Heart left ventricle (tissue), 16 donors: ENCODE data around the gene RARS1. TPM values are rescaled to one million over a fixed set of nuclear protein-coding genes. Genes with fewer than 3 reads are reported as not detected.

Experiments
- ATAC-seq, 4 donors: fragments of 200-7000 bp; cut with Tn5 transposase; one replicate each; pipeline ENCODE4 v1.9.1; 2020 to 2022; ENCODE audit warnings: moderate library complexity in 4 of 4, mild to moderate bottlenecking in 3 of 4, moderate number of reproducible peaks in 1 of 4
- DNase-seq, 5 donors: peaks; one replicate each; pipeline ENCODE4 v3.0.0-alpha.2; 2020
- H3K27ac ChIP-seq, 12 donors: fragments of 200-600 bp; sonication (generic) in 4 of 12; one replicate each; pipeline versions ENCODE4 v1.5.0 to v1.8.0; 2016 to 2022; ENCODE audit warnings: mild to moderate bottlenecking in 2 of 12
- H3K27me3 ChIP-seq, 9 donors: fragments of 200-600 bp; sonication (generic) in 2 of 9; one replicate each; pipeline versions ENCODE4 v1.5.1 to v1.8.0; 2016 to 2022; ENCODE audit warnings: mild to moderate bottlenecking in 3 of 9
- H3K36me3 ChIP-seq, 9 donors: fragments of 200-600 bp; sonication (generic) in 2 of 9; one replicate each; pipeline versions ENCODE4 v1.5.0 to v1.8.0; 2018 to 2022; ENCODE audit warnings: mild to moderate bottlenecking in 2 of 9
- H3K4me1 ChIP-seq, 12 donors: fragments of 200-600 bp; sonication (generic) in 4 of 12; one replicate each; pipeline versions ENCODE4 v1.5.0 to v1.8.0; 2016 to 2022; ENCODE audit warnings: mild to moderate bottlenecking in 3 of 12
- H3K4me3 ChIP-seq, 12 donors: fragments of 200-600 bp; sonication (generic) in 4 of 12; one replicate each; pipeline versions ENCODE4 v1.5.0 to v1.8.0; 2017 to 2022; ENCODE audit warnings: mild to moderate bottlenecking in 9 of 12, moderate library complexity in 4 of 12
- H3K9me3 ChIP-seq, 12 donors: fragments of 200-600 bp; sonication (generic) in 4 of 12; one replicate each; pipeline versions ENCODE4 v1.5.0 to v1.8.0; 2016 to 2022; ENCODE audit warnings: mild to moderate bottlenecking in 1 of 12
- CTCF ChIP-seq, 12 donors: fragments of 200-600 bp; sonication (generic) in 4 of 12; IDR thresholded peaks; one replicate each; pipeline versions ENCODE4 v1.5.0 to v1.8.0; 2018 to 2022; ENCODE audit warnings: antibody characterized with exemption in 12 of 12, mild to moderate bottlenecking in 5 of 12
- POLR2A ChIP-seq, 2 donors: fragments of 450-650 bp; IDR thresholded peaks; one replicate each; pipeline ENCODE4 v1.6.1; 2017; ENCODE audit warnings: antibody characterized with exemption in 2 of 2, mild to moderate bottlenecking in 2 of 2, moderate library complexity in 2 of 2
- WGBS, 4 donors: extraction: QIAGEN DNeasy Blood & Tissue Kit in 2 of 4; methylation state at CpG; one replicate each; pipeline versions ENCODE4 v1.1.5 to v1.1.7; 2013 to 2018; 5-methylcytosine and 5-hydroxymethylcytosine counted together
- intact Hi-C, 10 donors: fragments of 100-400 bp; cut with DNase I; formaldehyde crosslinking; loops; one replicate each; pipeline versions ENCODE4 v1.11.1 to v1.14.2; 2022
- polyA plus RNA-seq, 2 donors: library from polyadenylated mRNA; stranded (reverse); fragments of 200-250 nt; gene quantifications; one replicate each; pipeline ENCODE4 v1.2.3, GENCODE V29; 2013
- total RNA-seq, 9 donors: library from RNA; depleted of rRNA in 2 of 9; stranded (reverse); fragments of >200 nt in 2 of 9; fragmentation: NEBNext Ultra II Directional in 3 of 9; extraction: Animal tissue kit (Norgen Biotek cat#: 25700) in 3 of 9; gene quantifications; one replicate each; pipeline versions ENCODE4 v1.1.0 to v1.2.4, GENCODE V29; 2016 to 2023
- donor health status: ischemic (EF 13 %, LVEDD 7.1; RV severe dilation, severe dysfunction).
- donor health status: healthy with polysubstance abuse.
- donor health status: DM: no; HTN: yes; CAD: no.
- donor health status: DM: no; HTN: no; CAD: no.
- donor health status: ischemic (EF 25% LVEDD 6.9; RV normal size, moderate dysfunction).
- donor health status: ischemic (EF 25% LVEDD 5.7; RV mildly dilated, moderate dysfunction).
- donor health status: healthy.
- donor health status: DM: yes; HTN: yes; CAD: no.
- donor health status: ischemic (EF 35%, LVEDD 5.7; RV mildly dilated, moderate dysfunction).
- donor health status: nonischemic (EF 11% LVEDD 7.7; RV severe dilation, severe dysfunction).
- donor health status: DM: yes; HTN: yes; CAD: no.
- donor health status: PGD.
- donor health status: ischemic (EF 29% LVEDD 5.4; RV normal size, mild dysfunction).
- donor health status: nonischemic (EF 23%, LVEDD 6.1; RV moderate dilation, normal function).

Gene RARS1
- total and polyA plus RNA-seq, 11 donors = 21.1 to 64.4 (median 48.6) TPM

DNA sequence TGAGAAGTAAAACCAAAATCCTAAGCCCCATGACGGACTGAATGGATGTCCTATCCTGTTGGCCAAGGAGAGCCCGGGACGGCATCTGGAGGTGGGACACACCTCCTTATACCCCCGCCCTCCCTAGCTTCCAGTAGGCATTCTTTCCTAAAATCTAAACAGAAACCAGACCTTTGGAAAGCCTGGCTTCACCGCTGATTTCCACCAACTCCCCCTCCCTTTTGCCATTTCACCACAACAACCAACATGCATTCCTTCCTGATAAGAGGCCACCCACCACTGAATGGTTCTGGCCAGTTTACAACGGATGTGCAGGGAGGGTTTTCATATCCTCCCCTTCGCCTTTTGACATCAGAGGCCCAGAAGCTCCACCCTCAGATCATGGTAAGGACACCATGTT lies 9.2 kb upstream of the RARS1 start:
- Histone ChIP-seq H3K4me3 (no peak overlapping the region), H3K27ac (no peak overlapping the region), H3K27me3 (no peaks in the 10 kb centered on the region), H3K36me3 (no peaks in the 10 kb centered on the region), H3K4me1 (no peaks in the 10 kb centered on the region), H3K9me3 (no peaks in the 10 kb centered on the region)
- DNase-seq = no peak
- intact Hi-C loops = no loop called here
- WGBS, 4 donors = 37 to 44% (median 42%) methylated on average over 7 of the region's 7 CpGs
- no peak for ATAC-seq
- TF ChIP-seq POLR2A (IDR thresholded peaks at IDR 0.05) (no peak), CTCF (IDR thresholded peaks at IDR 0.05) (no peak)

DNA sequence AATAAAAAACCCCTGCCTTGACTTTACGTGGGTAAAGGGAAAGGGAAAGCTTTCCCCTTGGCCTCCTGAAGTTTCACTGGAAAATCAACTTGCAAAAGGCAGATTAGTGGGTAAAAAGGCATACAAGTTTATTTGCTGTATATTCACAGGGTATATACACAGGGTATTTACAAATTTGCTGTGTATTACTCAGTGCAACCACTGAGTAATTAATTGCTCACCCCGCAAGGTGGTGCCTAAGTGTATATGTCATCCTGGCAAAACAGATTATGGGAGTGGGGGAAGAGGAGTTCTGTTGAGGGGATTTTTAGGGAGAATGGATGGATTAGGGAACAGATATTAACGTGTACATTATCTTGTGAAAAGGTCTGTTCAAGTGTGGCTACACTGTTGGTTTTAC lies 7.1 kb upstream of the RARS1 start:
- no peak for TF ChIP-seq CTCF (IDR thresholded peaks at IDR 0.05)
- no peak for TF ChIP-seq POLR2A (IDR thresholded peaks at IDR 0.05)
- ATAC-seq (no peak), DNase-seq (no peak)
- WGBS, 4 donors = 75 to 82% (median 79%) methylated on average over 3 of the region's 3 CpGs
- H3K27ac ChIP-seq = no peak overlapping the region
- H3K4me3 ChIP-seq = no peak overlapping the region
- H3K9me3 ChIP-seq = no peaks in the 10 kb centered on the region
- intact Hi-C loops = no loop called here
- H3K36me3 ChIP-seq = no peaks in the 10 kb centered on the region
- H3K4me1 ChIP-seq = no peaks in the 10 kb centered on the region
- H3K27me3 ChIP-seq = no peaks in the 10 kb centered on the region

DNA sequence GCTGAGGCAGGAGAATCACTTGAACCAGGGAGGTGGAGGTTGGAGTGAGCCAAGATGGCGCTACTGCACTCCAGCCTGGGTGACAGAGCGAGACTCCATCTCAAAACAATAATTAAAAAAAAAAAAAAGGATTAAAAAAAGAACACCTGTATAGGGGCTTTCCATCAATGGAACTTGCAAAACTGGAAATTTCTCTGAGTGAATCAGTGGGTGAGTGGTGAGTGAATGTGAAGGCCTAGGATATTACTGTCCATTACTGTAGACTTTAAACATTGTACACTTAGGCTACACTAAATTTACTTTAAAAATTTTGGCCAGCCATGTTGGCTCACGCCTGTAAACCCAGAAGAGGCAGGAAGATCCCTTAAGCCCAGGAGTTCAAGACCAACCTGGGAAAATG lies 5.7 kb upstream of the RARS1 start:
- 80 to 89% (median 87%) methylated on average over 3 of the region's 3 CpGs for WGBS, 4 donors
- intact Hi-C loops = loop anchor here in 2 of 10 donors (10.0 kb wide), 2 partner anchors 104 to 206 kb away; no protein-coding TSS in a partner anchor
- no peak for ATAC-seq

GRCh38 chr5:168481330-168481788 lies 4.9 kb upstream of the RARS1 start:
- WGBS, 4 donors = 49 to 58% (median 54%) methylated on average over 4 of the region's 4 CpGs
- Histone ChIP-seq H3K27ac (no peak overlapping the region), H3K4me3 (no peak overlapping the region), H3K9me3 (no peaks in the 10 kb centered on the region), H3K4me1 (peaks cover 0 to 4% (median 0%) of the 10 kb centered on the region in 12 donors), H3K36me3 (no peaks in the 10 kb centered on the region), H3K27me3 (no peaks in the 10 kb centered on the region)
- ATAC-seq (no peak), DNase-seq (no peak)
- intact Hi-C loops = loop anchor here in 2 of 10 donors (10.0 kb wide), 2 partner anchors 103 to 207 kb away; no protein-coding TSS in a partner anchor
- no peak for TF ChIP-seq CTCF (IDR thresholded peaks at IDR 0.05)
- TF ChIP-seq POLR2A (IDR thresholded peaks at IDR 0.05) = no peak

More for the DNA sequence above, 5.7 kb upstream of the RARS1 start:
- no peak overlapping the region for H3K4me3 ChIP-seq
- TF ChIP-seq POLR2A (IDR thresholded peaks at IDR 0.05) (no peak), CTCF (IDR thresholded peaks at IDR 0.05) (no peak)
- H3K4me1 ChIP-seq = no peaks in the 10 kb centered on the region
- no peak overlapping the region for H3K27ac ChIP-seq
- H3K27me3 ChIP-seq = no peaks in the 10 kb centered on the region
- DNase-seq = no peak
- no peaks in the 10 kb centered on the region for H3K36me3 ChIP-seq
- no peaks in the 10 kb centered on the region for H3K9me3 ChIP-seq
